ENCODE results near the gene CUEDC1.
A peak's percentile ranks its signal among the peaks of the same experiment; 100 is the strongest.

CUEDC1 gene

DNA sequence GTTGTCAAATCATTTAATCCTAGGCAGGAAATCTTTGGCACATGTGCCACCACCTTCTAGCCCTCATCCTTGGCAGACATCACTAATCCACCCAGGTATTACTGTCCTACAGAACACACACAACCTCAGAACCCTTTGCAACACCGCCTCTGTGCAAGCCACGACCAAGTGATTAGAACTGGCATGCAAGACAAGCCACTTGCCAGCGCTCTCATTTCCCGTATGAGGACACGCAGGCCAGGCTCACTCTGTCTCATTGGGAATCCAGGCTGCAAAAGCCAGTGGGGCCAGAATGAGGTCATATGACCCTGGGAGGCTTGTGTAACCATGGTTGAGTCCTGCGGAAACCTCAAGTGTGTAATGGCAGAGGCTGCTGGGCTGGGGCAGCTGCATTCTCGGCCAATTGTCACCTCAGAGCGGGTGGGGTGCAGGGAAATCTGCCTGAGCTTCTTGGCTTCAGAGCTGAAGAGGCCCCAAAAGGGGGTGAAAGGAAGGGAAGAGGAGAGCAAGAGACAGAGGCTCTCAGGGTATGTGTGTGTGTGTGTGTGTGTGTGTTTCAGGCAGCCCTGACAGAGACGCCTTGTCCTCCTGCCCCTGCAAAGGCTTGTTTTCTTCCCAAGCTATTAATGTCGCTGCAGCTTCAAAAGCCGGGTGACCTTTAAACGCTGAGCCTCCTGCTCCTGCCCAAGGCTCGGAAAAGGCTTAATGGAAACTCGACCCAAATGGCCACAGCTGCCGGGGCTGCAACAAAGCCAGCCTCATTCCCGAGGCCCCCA lies 62.2 kb downstream of the CUEDC1 start:
- DNase-seq: peak; percentile 100

DNA sequence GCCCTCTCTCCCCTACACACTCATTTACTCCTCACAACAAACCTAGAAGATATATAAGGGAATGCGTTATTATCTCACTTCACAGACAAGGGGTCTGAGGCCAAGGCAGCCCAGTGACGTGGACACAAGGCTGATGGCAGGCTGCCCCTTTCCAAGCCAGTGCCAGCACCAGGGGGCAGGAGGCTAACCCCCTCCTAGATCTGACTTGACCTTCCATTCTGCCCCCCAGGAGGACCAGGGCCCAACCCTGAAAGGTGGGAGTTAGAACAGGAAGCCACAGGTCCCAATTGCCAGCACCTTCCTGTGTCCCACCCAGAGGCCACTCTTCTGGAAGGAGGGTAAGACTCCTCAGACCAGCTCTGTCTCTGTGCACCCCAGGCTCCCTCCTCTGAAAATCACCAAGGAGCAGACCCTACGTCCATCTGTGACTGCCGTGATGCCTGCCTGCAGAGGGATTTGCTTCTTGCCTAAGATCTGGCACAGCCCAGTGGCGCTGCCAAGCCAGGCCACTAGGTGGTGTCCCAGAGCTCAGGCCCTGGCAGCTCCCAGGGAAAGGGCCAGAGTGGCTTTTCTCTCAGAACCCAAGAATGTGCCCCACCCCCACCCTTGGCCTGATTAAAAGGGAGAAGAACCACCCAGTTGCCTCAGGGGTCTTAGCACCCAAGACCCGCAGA lies 62.9 kb downstream of the CUEDC1 start:
- DNase-seq: peak; percentile 91

DNA sequence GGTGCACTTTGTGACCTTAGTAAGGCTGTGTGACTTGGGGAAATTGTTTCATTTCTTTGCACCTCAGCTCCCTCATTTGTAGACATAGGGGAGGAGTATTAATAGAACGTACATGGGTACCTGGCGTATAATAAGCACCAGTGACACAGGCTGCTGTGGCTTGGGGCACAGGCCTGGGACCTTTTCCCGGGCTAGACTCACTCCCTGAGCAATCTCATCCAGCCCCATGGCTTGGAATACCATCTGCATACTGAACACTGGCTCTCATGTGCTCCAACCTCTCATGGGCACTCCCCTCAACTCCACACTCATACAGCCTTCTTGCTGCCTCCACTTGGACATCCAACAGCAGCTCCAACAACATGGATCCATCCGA lies 64.4 kb downstream of the CUEDC1 start:
- DNase-seq: no peak

DNA sequence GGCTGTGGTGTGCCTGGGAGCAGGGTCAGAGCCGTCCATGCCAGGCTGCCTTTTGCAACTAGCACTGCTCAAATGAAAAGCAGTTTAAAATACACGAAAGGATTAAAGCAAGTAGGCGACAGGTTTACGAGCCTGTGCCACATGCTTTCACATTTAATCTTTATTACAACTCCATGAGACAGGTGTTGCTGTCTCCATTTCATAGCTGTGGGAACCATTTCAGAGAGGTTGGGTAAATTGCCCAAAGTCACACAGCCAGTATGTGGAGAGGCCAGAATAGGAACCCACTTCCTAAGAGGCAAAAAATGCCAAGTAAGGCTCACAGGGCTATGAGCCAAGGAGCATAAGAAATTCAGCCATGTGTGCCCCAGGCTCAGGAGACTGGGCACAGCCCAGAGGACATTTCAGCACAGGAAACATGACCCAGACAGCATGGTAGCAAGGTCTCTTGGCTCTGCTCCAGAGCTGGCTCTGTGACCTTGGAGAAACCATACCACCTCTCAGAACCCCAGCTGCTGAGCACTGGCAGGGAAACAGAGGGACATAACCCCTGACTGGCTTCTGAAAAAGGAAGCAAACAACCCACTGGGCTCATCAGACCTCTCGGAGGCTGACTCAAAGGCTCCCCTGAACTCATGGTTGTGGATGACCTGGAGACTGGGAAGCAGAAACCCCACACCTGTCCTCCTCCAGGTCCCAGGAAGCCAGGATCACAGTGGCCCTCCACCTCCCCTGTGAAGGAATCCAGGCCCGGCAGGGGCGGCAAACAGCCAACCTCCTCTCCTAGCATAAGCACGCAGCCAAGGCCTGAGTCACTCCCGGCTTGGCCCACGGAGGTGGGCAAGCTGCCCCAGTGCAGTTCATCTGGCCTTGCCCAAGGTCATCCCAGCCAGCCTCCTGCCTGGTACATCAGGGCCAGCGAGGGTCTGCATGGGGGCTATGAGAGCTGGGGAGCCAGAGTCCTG lies 65.0 kb downstream of the CUEDC1 start:
- no peak for DNase-seq

DNA sequence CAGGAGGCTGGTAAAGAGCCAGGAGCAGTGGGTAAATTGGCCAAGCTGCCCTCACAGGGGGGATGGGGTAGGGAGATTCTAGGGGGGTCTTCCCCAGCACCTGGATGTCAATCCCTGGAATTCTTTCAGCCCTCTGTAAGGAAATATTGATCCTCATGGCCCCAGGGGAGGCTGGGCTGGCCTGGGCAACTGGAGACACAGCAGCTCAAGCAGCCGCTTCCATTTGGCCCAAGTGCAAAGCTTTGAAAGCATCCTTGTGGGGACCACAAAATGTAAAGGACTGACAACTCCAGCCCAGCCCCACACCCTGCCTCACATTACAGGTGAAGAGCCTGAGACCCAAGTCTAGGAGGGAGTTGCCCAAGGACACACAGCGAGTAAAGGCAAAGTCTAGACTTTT lies 66.0 kb downstream of the CUEDC1 start:
- DNase-seq: no peak

DNA sequence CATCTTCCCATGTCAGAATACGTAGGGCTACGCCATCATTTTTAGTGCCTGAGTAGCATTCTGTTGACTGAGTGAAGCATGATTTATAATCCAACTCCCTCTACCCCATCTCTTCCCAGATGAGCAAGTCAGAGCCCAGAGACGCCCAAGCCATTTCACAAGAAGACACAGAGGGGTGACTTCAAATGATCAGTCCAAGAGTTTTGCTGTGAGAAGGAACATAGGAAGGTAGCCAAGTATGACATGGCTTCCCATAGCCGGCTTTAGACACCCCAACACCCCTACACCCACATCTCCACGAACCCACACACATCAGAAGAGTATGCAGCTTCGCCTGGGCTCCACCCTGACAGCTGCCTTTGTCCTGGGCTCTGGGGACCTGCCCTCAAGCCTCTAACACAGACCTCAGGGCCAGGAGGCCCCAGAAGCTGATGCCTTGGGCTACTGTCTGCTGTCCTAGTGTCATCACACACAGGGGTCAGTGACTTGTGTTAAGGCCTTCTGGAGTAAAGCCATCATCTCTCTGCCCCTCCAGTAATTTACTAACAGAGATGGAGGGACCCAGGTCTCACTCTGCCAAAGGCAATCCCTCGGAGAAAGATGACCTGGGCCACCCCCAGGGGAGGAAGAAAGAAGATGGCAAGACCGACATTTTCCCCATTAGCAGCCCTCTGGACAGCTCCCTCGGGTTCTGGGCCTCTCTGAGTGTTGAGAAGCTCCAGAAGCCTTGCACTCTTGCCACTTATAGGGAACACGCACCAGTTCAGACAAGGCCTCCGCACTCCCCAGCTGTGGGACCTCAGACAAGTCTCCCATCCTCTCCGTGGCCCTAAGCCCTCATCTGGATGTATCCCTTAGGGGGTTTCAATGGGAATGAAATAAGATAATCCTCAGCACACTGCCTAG lies 66.6 kb downstream of the CUEDC1 start:
- DNase-seq: no peak

DNA sequence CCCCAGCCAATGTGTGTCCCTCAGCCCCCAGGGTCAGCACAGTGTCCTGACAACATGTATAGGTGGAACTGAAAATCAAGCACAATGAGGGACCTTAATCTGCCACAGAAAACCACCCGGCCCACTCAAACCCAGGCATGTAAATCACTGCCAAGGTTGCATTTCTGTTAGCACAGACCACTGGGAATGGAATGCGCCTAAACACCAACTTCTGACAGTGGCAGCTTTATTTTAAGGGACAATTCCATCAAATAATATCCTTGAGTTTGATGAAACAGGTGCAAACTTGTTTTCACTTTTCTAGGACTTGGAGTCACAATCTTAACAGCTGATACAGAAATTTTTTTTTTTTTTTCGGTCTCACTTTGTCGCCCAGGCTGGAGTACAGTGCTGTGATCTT lies 68.1 kb downstream of the CUEDC1 start:
- DNase-seq: no peak

DNA sequence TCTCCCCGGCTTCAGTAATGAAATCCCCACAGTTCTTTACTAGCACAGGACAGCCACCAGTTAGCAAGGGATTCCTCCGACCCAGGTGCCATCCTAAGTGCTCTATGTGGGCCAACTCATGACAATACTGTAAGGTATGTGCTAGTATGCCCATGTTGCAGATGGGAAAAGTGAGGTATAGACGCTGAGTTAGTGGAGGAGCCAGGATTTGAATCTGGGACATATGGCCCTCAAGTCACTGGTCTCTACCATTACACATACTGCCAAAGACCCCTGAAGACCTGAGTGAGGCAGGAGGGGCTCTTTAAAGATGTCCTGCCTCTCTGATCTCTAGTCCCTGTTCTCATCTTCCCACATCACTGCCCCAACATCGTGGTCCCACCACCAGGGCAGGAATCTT lies 69.2 kb downstream of the CUEDC1 start:
- no peak for DNase-seq

DNA sequence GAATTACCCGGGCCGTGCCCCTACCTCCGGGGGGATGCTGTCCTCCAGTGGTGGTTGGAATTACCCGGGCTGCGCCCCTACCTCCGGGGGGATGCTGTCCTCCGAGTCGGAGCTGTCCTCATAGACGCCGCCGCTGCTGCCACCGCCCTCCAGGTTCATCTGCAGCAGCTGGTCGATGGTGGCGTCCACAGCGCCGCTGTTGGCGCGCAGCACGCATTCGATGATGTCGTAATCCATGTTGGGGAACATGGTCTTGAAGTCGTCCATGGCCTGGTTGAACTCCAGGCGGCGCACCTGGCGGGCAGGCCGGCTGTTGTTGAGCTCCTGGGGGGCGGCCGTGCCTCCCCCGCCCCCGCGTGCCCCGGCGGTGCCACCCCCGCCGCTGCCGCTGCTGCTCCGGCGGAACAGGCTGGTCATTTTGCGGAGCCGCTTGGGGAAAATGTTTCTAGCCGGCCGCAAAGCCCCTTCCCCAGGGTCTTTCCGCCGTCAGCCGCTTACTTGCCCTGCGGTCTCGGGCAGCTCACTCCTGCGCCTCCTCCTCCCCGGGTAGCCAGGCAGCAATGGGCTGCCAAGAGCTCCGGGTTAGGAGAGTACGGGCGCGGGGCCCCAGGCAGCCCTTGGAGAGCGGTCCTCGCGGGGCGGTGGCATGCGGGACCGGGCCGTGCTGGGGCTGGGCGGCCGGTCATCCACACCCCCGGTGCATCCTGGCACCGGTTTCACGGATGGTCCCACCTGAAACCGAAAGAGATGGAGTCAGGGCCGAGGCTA lies 69.9 kb downstream of the CUEDC1 start:
- DNase-seq: no peak

DNA sequence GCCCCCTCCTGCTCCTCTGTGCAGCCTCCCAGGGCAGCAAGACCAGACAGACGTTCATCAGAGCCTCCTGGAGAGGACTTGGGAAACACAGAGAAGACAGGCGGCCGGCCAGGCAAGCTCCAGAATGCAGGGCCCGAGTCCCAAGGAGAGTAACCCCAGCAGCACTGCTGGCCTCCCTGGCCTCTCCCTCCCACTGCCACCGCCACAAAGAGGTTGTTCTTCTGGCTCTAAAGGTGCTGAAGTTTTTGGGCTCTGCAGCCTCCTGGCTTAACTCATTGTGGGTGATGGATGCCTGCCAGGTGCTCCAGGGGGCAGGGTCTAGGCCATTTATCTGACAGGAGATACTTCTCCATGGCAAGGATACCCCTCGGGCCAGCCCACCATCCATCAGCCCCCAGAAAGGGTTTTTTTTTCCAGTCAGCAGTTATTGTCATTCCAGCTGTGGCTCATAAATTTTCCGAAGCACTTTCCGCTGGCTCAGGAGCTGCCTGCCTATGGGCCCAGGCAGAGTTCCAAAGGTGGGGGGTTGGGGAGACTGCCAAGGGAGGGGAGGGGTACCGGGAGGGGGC lies 73.3 kb downstream of the CUEDC1 start:
- DNase-seq: no peak

DNA sequence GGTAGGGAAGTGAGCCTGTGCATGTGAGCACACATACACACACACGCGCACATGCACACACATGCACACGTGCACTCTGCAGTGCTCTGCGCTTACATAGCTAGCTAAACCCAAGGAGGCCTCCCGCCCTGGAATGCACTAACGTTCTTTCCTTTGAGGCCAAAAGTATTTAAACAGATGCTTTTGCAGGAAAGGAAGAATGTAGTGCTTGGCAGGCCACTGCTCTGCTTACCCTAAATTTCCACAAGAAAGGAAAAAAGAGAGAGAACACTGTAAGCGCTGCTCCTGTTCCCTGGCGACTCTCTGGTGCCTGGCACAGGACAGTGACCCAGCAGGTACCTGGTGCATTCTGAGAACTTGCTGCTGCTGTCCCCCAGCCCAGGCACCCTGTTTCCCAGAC lies 74.1 kb downstream of the CUEDC1 start:
- no peak for DNase-seq

DNA sequence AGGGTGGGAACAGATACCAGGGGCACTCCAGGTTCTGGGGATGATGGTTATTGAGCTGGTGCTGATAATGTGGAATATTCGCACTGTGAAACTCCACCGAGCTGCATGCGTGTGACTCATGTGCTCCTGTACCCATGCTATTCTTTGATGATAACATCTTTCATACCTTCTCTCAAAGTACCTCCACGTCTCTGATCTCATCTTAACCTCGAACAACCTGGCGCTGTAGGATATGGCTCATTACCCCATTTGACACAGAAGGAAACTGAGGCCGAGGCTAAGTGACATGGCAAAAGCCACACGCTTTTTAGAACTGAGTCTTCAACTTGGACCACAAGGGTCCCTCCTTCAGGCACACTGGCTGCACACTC lies 75.1 kb downstream of the CUEDC1 start:
- no peak for DNase-seq

DNA sequence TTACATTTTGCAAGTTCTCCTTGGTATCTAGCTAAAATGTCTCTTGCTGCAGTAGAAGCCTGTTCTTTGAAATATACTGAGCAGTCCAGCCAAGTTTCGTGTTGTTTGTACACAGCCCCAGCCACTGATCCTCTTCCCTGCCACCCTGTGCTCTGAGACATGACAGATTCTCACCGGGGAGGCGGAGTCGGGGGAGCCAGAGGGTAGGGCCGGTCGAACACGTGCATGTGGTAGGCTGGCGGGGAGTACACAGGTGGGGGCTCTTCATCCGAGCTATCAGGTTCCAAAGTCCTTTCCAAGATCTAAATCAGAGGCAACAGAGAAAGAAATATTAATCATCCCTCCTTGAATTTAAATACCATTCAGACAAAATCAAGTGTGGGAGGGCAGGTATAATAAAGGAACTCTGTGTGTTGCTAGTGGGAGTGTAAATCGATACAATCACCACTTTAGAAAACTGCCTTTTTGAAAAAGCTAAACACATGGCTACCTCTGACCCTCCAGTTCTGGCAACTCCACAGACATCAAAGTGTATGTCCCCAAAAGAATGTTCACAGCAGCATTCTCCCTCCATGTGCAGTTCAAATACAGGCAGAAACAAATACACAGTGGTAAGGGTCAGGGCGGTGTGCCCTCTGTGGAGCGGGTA lies 75.7 kb downstream of the CUEDC1 start:
- no peak for DNase-seq

DNA sequence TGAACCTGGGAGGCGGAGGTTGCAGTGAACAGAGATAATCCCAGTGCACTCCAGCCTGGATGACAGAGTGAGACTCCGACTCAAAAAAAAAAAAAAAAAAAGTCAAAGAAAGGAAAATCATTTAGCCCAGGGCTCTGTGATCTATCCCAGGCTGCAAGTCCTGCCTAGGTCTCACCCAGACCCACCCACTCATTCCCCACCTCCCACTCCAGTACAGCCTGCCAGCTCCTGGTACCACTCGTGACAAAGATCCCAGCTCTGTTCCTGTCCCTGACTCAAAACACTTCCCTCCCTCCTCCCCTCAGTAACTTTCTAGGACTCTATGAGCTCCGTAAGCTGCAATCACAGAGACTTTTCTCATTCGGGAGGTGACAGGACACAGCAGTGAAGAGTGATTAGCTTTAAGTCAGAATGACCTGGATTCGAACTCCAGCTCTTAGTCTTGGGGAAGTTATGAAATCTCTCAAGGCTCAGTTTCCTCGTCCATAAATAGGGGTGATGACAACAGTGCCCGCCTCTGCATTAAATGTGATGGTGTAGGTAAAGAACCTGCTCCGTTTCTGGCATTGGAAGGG lies 77.3 kb downstream of the CUEDC1 start:
- DNase-seq: peak; percentile 50

DNA sequence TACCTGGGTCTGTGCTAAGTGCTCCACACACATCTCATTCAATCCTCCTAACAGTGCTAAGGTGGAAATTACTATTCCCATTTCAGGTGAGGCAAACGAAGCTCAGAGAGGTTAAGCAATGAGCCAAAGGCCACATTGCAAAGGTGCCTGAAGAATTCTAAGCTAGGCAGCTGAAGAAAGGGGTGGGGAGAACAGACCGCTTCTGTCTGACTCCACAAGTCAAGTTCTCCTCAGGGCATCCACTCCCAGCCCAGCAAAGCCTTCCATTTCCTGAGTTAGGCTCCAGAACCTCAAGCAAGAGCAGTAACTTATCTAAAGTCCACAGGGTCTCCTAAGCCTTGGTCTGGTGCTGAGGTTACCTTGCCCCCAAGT lies 78.4 kb downstream of the CUEDC1 start:
- no peak for DNase-seq

DNA sequence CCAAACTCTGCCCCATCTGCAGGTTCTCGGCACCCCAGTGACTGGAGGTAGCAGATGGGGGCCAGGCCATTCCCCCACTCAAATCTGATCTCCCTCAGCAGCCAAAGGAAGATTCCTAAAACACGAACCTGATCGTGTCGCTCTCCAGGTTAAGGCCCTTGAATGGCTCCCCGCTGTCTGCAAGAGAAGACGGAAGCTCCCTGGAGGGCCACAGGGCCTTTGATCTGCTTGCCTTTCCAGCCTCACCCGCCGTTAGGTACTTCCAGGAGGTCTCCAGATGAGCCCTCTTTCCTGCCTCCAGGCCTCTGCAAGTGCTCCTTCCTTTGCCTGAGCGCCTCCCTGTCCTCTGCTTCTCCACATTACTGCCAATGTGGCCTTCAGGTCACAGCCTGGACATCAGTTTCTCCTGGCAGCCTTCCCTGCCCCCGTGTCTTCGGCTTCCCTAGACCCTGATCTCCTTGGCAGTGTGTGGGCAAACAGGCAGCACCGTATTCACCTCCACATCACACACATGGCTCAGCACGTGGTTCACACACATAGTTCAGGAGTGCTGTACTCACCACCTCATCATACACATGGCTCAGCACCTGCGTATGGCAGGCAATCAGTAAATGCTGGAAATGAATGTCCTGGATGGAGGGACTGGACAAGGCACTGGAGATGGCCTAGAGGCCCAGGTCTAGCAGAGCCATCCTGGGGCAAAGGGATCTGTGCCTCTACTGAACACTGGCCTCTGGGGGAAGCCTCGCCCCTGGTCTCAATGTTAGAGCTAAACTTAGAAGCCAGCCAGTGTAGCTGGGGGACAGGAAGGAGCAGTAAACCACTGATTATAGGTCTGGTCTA lies 79.0 kb downstream of the CUEDC1 start:
- DNase-seq: no peak

DNA sequence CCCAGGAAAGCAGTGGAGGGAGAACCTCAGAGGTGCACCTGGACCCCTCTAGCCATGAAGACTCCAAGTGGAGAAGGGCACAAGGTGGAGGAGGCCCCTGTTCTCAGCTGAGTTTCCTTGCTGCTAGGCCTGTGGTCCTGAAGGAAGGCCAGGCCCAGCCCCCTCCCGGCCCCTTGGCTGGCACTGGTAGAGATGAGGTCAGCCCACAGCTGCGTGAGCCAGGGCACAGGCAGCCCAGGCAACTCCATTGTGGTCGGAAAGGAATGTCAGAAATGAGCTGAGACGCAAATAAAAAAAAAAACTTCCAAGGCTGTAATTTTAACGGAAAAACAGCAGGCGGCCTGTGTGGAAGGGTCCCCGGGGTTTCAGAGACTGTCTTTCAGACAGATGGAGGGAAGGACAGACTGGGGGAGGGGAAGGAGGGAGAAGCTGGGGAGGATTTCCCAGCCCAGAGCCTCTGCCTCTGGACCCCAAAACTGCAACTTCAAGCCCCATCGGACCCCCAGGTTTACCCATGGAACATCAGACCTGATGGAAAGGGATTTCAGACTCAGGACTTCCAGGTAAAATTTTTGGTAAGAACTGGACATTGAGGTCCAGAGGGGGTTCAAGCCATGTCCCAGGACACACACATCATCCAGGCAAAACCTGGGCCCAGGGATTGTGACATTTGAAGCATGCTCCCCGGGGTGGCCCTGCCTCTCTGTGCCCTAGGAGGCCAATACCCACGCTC lies 79.8 kb downstream of the CUEDC1 start:
- peak; percentile 90 for DNase-seq

DNA sequence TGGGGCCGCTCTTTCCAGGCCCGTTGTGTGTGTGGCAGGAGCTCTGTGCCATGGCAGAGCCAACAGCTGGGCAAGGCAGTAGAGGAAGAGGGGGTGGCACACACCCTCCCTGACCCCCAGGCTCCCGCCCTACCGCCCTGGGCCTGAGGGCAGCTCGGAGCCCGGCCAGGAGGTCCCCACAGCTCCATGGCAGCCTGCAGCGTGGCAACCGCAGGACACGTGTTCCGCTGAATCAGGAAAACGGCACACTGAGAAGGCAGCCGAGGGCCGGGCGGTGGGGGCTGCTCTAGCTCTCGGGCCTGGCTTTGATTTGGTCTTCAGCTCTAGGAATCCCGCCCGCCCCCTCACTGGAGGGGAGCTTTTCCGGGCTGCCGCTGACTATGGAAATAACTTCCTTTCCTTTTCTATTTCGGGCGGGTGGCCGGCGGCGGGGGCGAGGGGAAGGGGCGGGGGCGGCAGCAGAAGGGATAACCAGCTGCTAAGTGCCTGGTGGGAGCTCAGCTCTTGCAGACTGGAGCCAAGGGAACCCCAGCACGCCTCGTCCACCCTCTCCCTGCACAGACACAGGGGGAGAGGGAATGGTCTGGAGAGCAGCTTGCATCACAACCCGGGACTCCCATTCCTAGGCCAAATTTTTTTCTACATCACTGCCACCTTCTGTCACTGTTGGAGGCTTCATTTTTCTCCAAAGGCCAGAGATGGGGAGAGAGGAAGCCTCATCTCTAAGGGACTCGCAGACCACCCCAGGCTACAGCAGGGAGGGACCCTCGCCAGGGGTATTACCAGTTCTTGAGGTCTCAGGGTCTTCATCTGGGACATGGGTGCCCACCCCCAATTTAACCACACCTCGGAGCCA lies 80.5 kb downstream of the CUEDC1 start:
- DNase-seq: peak; percentile 56
